Measurements from ENCODE around the gene DGKI. TPM values are rescaled to one million over a fixed set of nuclear protein-coding genes. Genes with fewer than 3 reads are reported as not detected.

DGKI gene
- total RNA-seq, 1 experiment from 2014 or later, result 0.55 TPM

DNA sequence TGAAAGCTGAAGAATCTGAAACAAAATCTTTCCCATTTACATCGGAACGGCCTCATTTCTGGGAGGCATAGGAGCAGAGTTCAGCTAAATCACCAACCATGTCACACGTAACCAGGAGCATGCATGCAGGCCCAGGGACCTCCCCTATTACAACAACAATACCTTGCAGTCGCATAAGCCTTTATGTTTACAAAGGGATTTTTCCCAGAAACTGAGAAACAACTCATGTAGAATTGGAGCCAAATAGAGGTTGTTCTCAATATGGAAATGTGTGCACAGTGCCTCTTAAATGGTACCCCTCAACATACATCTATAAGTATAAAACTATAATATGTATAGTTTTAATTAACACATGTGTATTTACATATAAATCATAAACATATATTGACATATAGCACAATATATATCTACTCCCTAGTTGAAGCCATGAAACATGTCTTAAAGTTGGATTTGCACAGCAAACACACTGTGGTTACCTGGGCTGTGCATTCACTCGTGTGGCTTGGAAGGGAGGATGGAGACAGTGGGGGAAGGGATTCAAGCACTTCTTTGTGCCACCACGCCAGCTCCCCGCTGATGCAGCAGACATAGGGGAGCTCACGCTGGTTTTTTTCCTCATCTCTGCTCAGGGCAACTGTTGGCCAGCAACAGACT, 35.0 kb upstream of the DGKI start:
- Mint-ChIP-seq H3K27ac (peak overlapping the region in 1 of 3 experiments; percentile 34; a peak in 2 of 7 replicates), H3K4me3 (no peak overlapping the region), H3K27me3 (ENCODE audit: low read depth) (no peaks in the 10 kb centered on the region; the same call in 1 of the 2 replicates), H3K36me3 (ENCODE audit: insufficient read depth in 1 of 3, low read depth in 3 of 3) (peaks cover 52 to 66% (median 63%) of the 10 kb centered on the region in 3 experiments), H3K4me1 (peaks cover 67 to 68% of the 10 kb centered on the region in 2 experiments), H3K9me3 (peaks cover 9 to 11% of the 10 kb centered on the region in 2 experiments)
- Histone ChIP-seq H3T11ph (ENCODE audit: low read length) (no peak overlapping the region), H2BK15ac (ENCODE audit: low read depth, low read length) (no peak overlapping the region), H2AFZ (ENCODE audit: low read length) (no peak overlapping the region), H3K23ac (ENCODE audit: insufficient read length, low read depth, low read length) (no peak overlapping the region), H3K18ac (ENCODE audit: insufficient read length, low read depth, low read length) (no peak overlapping the region), H2BK20ac (ENCODE audit: low read depth, low read length, poor library complexity, severe bottlenecking) (no peak overlapping the region), H2BK5ac (ENCODE audit: insufficient read length, low read length) (no peak overlapping the region), H2AK5ac (ENCODE audit: insufficient read length, low read length) (no peak overlapping the region), H4K8ac (replicated peaks; ENCODE audit: insufficient read length, low read depth, low read length) (no peak overlapping the region), H4K20me1 (ENCODE audit: control insufficient read depth, insufficient read depth, insufficient read length) (no peaks in the 10 kb centered on the region), H3K4me2 (ENCODE audit: insufficient read depth, insufficient read length, low read length) (no peak overlapping the region), H2BK12ac (ENCODE audit: insufficient read length, low read depth, low read length) (no peak overlapping the region), H3K27me3 (ENCODE audit: insufficient read depth, low read length) (no peaks in the 10 kb centered on the region), H3K56ac (ENCODE audit: insufficient read length, low read depth, low read length) (no peak overlapping the region), H2BK120ac (ENCODE audit: low read depth, low read length, poor library complexity, severe bottlenecking) (no peak overlapping the region), H3K27ac (ENCODE audit: insufficient read length, low read depth, low read length) (no peak overlapping the region), H3K4me1 (ENCODE audit: insufficient read depth, low read length) (peaks cover 22% of the 10 kb centered on the region), H3K4ac (ENCODE audit: low read depth, low read length) (no peak overlapping the region), H3K9ac (ENCODE audit: extremely low read depth, insufficient read length, low read length) (no peak overlapping the region), H4K91ac (ENCODE audit: insufficient read length, low read depth, low read length) (no peak overlapping the region), H4K5ac (ENCODE audit: insufficient read length, low read depth, low read length) (no peak overlapping the region), H3K79me1 (ENCODE audit: insufficient read depth, low read depth, low read length, poor library complexity, severe bottlenecking) (no peaks in the 10 kb centered on the region), H3K23me2 (ENCODE audit: insufficient read length, low read depth, low read length, poor library complexity, severe bottlenecking) (no peaks in the 10 kb centered on the region), H3K9me3 (ENCODE audit: control insufficient read depth, low read depth, low read length) (no peaks in the 10 kb centered on the region), H3K14ac (ENCODE audit: insufficient read depth, low read length) (no peak overlapping the region), H3K79me2 (ENCODE audit: insufficient read depth, low read length) (no peaks in the 10 kb centered on the region)
- TF ChIP-seq CTCF (conservative IDR thresholded peaks at IDR 0.05), result no peak
- no CpG with 5 or more reads among the region's 8 CpGs for WGBS (ENCODE audit: extremely low coverage, insufficient read length, low lambda C conversion rate)
- no peak for DNase-seq
